Astrocyte (in vitro differentiated cells and primary cell): ENCODE results near the gene SEMA3G.

Experiments used
- EZH2 ChIP-seq: IDR thresholded peaks from 2 replicates; pipeline ENCODE4 v1.6.1; 2012; ENCODE audit warnings: mild to moderate bottlenecking, low read length, inconsistent platforms; ENCODE audit not compliant: insufficient read depth
- TF ChIP-seq, protein P1 (sequence below): IDR thresholded peaks from 2 replicates; pipeline ENCODE4 v1.5.1; 2011; ENCODE audit warnings: low read depth, mild to moderate bottlenecking, inconsistent platforms, low read length, moderate library complexity; ENCODE audit not compliant: insufficient read depth

DNA sequence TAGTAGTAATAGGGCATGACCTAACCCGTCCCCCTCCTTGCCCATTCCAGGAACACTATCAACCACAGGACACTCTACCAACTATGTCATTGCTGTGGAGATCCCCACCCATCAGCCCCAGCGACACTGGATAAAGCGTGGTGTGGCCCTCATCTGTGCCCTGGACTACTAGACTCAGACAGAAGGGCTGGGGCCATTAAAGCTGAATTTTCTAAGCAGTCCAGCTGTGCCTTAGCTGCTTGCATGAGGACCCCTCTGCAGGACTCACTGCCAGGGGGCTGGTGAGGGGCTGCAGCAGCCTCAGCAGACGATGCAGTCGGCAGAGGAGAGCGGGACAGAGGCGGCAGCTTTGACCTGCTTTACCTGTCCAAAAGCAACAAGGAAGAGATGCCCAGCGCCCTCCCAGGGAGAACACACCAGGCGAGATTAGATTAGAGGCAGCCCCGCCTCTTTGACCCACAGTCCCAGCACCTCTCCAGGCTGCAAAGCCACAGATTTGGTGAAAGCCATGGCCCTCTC is 44.6 kb downstream of the SEMA3G start:
- TF ChIP-seq, protein P1, sequence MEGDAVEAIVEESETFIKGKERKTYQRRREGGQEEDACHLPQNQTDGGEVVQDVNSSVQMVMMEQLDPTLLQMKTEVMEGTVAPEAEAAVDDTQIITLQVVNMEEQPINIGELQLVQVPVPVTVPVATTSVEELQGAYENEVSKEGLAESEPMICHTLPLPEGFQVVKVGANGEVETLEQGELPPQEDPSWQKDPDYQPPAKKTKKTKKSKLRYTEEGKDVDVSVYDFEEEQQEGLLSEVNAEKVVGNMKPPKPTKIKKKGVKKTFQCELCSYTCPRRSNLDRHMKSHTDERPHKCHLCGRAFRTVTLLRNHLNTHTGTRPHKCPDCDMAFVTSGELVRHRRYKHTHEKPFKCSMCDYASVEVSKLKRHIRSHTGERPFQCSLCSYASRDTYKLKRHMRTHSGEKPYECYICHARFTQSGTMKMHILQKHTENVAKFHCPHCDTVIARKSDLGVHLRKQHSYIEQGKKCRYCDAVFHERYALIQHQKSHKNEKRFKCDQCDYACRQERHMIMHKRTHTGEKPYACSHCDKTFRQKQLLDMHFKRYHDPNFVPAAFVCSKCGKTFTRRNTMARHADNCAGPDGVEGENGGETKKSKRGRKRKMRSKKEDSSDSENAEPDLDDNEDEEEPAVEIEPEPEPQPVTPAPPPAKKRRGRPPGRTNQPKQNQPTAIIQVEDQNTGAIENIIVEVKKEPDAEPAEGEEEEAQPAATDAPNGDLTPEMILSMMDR = no peak
- no peak for TF ChIP-seq EZH2
